Measurements from ENCODE around the gene IMMT. TPM values are rescaled to one million over a fixed set of nuclear protein-coding genes. Genes with fewer than 3 reads are reported as not detected.

The IMMT gene
- total and polyA plus RNA-seq, 2 of the 8 experiments (the other 6 are each of a cell fraction or from before 2014, with no cell fraction given): 37.7 to 103 TPM

- Histone ChIP-seq H2BK12ac (ENCODE audit: low read depth, low read length) (no peak overlapping the region), H3K27ac (ENCODE audit: low read depth, low read length) (no peak overlapping the region), H3K79me2 (ENCODE audit: control insufficient read depth in 1 of 2, insufficient read depth in 2 of 2, low read length in 2 of 2) (no peaks in the 10 kb centered on the region), H3K56ac (replicated peaks; ENCODE audit: insufficient read length, low read depth, low read length) (no peak overlapping the region), H4K8ac (ENCODE audit: extremely low read depth, insufficient read depth, low read length) (no peak overlapping the region), H2AK5ac (ENCODE audit: low read depth, low read length) (no peak overlapping the region), H2AFZ (ENCODE audit: low read length) (no peak overlapping the region), H2BK5ac (ENCODE audit: low read depth, low read length) (no peak overlapping the region), H4K5ac (ENCODE audit: insufficient read length, low read depth, low read length) (no peak overlapping the region), H3K4me3 (ENCODE audit: extremely low read depth in 1 of 4, insufficient read depth in 2 of 4, low read depth in 3 of 4, low read length in 4 of 4) (no peak overlapping the region), H3K9me3 (ENCODE audit: insufficient read depth in 2 of 2, low read depth in 1 of 2, low read length in 1 of 2) (no peaks in the 10 kb centered on the region), H3K36me3 (ENCODE audit: control insufficient read depth in 2 of 4, insufficient read depth in 4 of 4, low read length in 3 of 4) (peaks cover 17 to 66% (median 40%) of the 10 kb centered on the region in 4 experiments), H4K20me1 (replicated peaks in 1 of 2; ENCODE audit: control insufficient read depth in 1 of 2, insufficient read depth in 2 of 2, low read length in 2 of 2) (no peaks in the 10 kb centered on the region), H2BK120ac (replicated peaks; ENCODE audit: low read depth, low read length) (no peak overlapping the region), H4K91ac (replicated peaks; ENCODE audit: insufficient read length, low read length) (no peak overlapping the region), H3K4me2 (ENCODE audit: insufficient read depth in 1 of 2, low read depth in 2 of 2, low read length in 2 of 2) (no peak overlapping the region), H3K14ac (ENCODE audit: insufficient read length) (no peak overlapping the region), H3K27me3 (replicated peaks in 1 of 4; ENCODE audit: control insufficient read depth in 3 of 4, extremely low read depth in 1 of 4, insufficient read depth in 3 of 4, low read length in 3 of 4) (no peaks in the 10 kb centered on the region), H3K79me1 (ENCODE audit: low read depth, low read length) (no peaks in the 10 kb centered on the region), H3K4ac (replicated peaks; ENCODE audit: insufficient read length, low read depth, low read length) (no peak overlapping the region), H3K18ac (ENCODE audit: extremely low read depth, low read length) (no peak overlapping the region), H3K4me1 (replicated peaks in 1 of 4; ENCODE audit: control insufficient read depth in 3 of 4, insufficient read depth in 4 of 4, low read length in 3 of 4) (no peaks in the 10 kb centered on the region), H3K23me2 (ENCODE audit: low read depth, low read length) (no peaks in the 10 kb centered on the region), H3K9ac (replicated peaks in 1 of 4; ENCODE audit: extremely low read depth in 1 of 4, low read depth in 3 of 4, low read length in 3 of 4) (no peak overlapping the region), H3K23ac (ENCODE audit: insufficient read length) (no peak overlapping the region), H2BK15ac (ENCODE audit: low read length) (no peak overlapping the region), H2BK20ac (ENCODE audit: low read length) (no peak overlapping the region)
- DNase-seq (ENCODE audit: low read depth in 1 of 2, low spot score in 2 of 2): no peak
- ChIA-PET POLR2A (ENCODE audit: partially characterized antibody) (interaction anchor here (0.9 to 1.2 kb wide), 3 partner anchors 16 to 52 kb away, joined by 3 to 5 read pairs (median 3); no protein-coding TSS in a partner anchor), CTCF (ENCODE audit: partially characterized antibody) (interaction anchor here (0.8 to 1.2 kb wide), 2 partner anchors 19 to 215 kb away, joined by 3 to 6 read pairs; no protein-coding TSS in a partner anchor)
- TF ChIP-seq CREB1 (IDR thresholded peaks at IDR 0.05) (no peak), KDM1A (IDR thresholded peaks at IDR 0.05; ENCODE audit: borderline replicate concordance, low read length) (no peak), TBP (IDR thresholded peaks at IDR 0.05; ENCODE audit: low read depth, low read length) (no peak), SP2 (IDR thresholded peaks at IDR 0.05; ENCODE audit: low read length) (no peak), SRF (IDR thresholded peaks at IDR 0.05; ENCODE audit: low read depth, low read length) (no peak), HDAC6 (IDR thresholded peaks at IDR 0.05; ENCODE audit: low read depth, low read length) (no peak), RNF2 (IDR thresholded peaks at IDR 0.05; ENCODE audit: borderline replicate concordance, low read depth, low read length, missing control alignments, poor library complexity, severe bottlenecking) (no peak), GTF2F1 (IDR thresholded peaks at IDR 0.05; ENCODE audit: borderline replicate concordance, low read depth, low read length) (no peak)
- WGBS, 2 experiments (ENCODE audit: extremely low coverage in 1 of 2, insufficient coverage in 1 of 2, insufficient read length in 1 of 2, insufficient replicate concordance in 2 of 2, low coverage in 1 of 2, low lambda C conversion rate in 2 of 2, missing lambda C conversion rate in 1 of 2): 94% methylated on average over 4 of the region's 4 CpGs; no CpG with 5 or more reads in 1 of the 2 experiments
- no peak for FAIRE-seq
These were observed 37.0 kb downstream of the IMMT start for GRCh38 chr2:86158286-86158685.

All from H1 (cell line).